WTC11 (cell line): Measurements from ENCODE around the gene TXN.

Source experiments
- ATF2 ChIP-seq: sonication (generic); formaldehyde crosslinking; IDR thresholded peaks from 2 replicates; pipeline ENCODE4 v1.8.1; 2022; ENCODE audit warnings: low read depth, missing genetic modification reagents, borderline replicate concordance
- CTCF ChIP-seq: fragments of 200-600 bp; IDR thresholded peaks from 2 replicates; pipeline ENCODE4 v1.8.0; 2022; ENCODE audit warnings: antibody characterized with exemption
- FOXJ3 ChIP-seq: sonication (generic); formaldehyde crosslinking; IDR thresholded peaks from 2 replicates; pipeline ENCODE4 v1.9.0; 2021; ENCODE audit warnings: missing genetic modification reagents, mild to moderate bottlenecking, borderline replicate concordance
- HMGXB4 ChIP-seq: sonication (generic); formaldehyde crosslinking; IDR thresholded peaks from 2 replicates; pipeline ENCODE4 v1.8.1; 2023; ENCODE audit warnings: mild to moderate bottlenecking, moderate library complexity, missing genetic modification reagents
- MAX ChIP-seq: sonication (generic); formaldehyde crosslinking; IDR thresholded peaks from 2 replicates; pipeline ENCODE4 v1.8.0; 2022; ENCODE audit warnings: mild to moderate bottlenecking, missing genetic modification reagents
- USF2 ChIP-seq: sonication (generic); formaldehyde crosslinking; IDR thresholded peaks from 2 replicates; pipeline ENCODE4 v1.8.1; 2023; ENCODE audit warnings: mild to moderate bottlenecking, missing genetic modification reagents, moderate library complexity

- no peak for TF ChIP-seq CTCF
- TF ChIP-seq ATF2 (CRISPR knock-in tag) = no peak
- no peak for TF ChIP-seq MAX (CRISPR knock-in tag)
- TF ChIP-seq HMGXB4 (CRISPR knock-in tag) = no peak
- TF ChIP-seq FOXJ3 (CRISPR knock-in tag) = no peak
- TF ChIP-seq USF2 = no peak
Observed at GRCh38 chr9:110248361-110248760, 7.9 kb downstream of the TXN start.
